ACHN (cell line): Measurements from ENCODE around the gene XYLB.
"Not testable (repeated sequence)": the region's sequence is repeated elsewhere in the genome, so short reads cannot be mapped to it uniquely, and the experiment has no call there.

ENCODE experiments used
- DNase-seq: peaks from one replicate; pipeline ENCODE4 v3.0.0-alpha.2; 2015
- in situ Hi-C: cut with HindIII; loops from 2 replicates; pipeline ENCODE4 v1.10.0; 2017; ENCODE audit warnings: low sequenced_read_pairs, low pct_ligation_motif_present, low pct_unique_long_range_greater_than_20kb

Gene XYLB

GRCh38 chr3:38346587-38347410 is at the start of gene XYLB:
Gene XYLB (plus strand): TSS chr3:38346785. CDS start chr3:38346869, 84 bp downstream.
- peak; percentile 80 for DNase-seq
- in situ Hi-C loops: no loop called here

- DNase-seq, in situ Hi-C loops: not testable (repeated sequence)
These were observed 49.5 kb upstream of the XYLB start for GRCh38 chr3:38297053-38297452.

GRCh38 chr3:38297537-38297936 is 49.0 kb upstream of the XYLB start:
- in situ Hi-C loops: no loop called here

GRCh38 chr3:38297947-38298711 is 48.5 kb upstream of the XYLB start:
- peak; percentile 30 for DNase-seq
- in situ Hi-C loops: no loop called here

More at GRCh38 chr3:38297537-38297936, 49.0 kb upstream of the XYLB start:
- DNase-seq: no peak

GRCh38 chr3:38306941-38307340 is 39.6 kb upstream of the XYLB start:
- in situ Hi-C loops: no loop called here
- no peak for DNase-seq

GRCh38 chr3:38307599-38307998 is 39.0 kb upstream of the XYLB start:
- in situ Hi-C loops: no loop called here

GRCh38 chr3:38308456-38308855 is 38.1 kb upstream of the XYLB start:
- DNase-seq: no peak
- in situ Hi-C loops: no loop called here

More at GRCh38 chr3:38307599-38307998, 39.0 kb upstream of the XYLB start:
- DNase-seq: no peak

- in situ Hi-C loops: no loop called here
- no peak for DNase-seq
These were observed 35.1 kb upstream of the XYLB start for GRCh38 chr3:38311476-38311875.

- DNase-seq: no peak
- in situ Hi-C loops: no loop called here
These were observed 34.6 kb upstream of the XYLB start for GRCh38 chr3:38311941-38312340.

- in situ Hi-C loops: no loop called here
- DNase-seq: no peak
These were observed 34.2 kb upstream of the XYLB start for GRCh38 chr3:38312356-38312755.

GRCh38 chr3:38313263-38313662 is 33.3 kb upstream of the XYLB start:
- in situ Hi-C loops: no loop called here
- DNase-seq: no peak

GRCh38 chr3:38313695-38314094 is 32.9 kb upstream of the XYLB start:
- no peak for DNase-seq
- in situ Hi-C loops: no loop called here

GRCh38 chr3:38314112-38314763 is 32.3 kb upstream of the XYLB start:
- in situ Hi-C loops: no loop called here
- DNase-seq: no peak

GRCh38 chr3:38314764-38315487 is 31.7 kb upstream of the XYLB start:
- in situ Hi-C loops: no loop called here
- no peak for DNase-seq

GRCh38 chr3:38315488-38316230 is 30.9 kb upstream of the XYLB start:
- no peak for DNase-seq
- in situ Hi-C loops: no loop called here

- no peak for DNase-seq
- in situ Hi-C loops: no loop called here
These were observed 30.0 kb upstream of the XYLB start for GRCh38 chr3:38316356-38317191.

- in situ Hi-C loops: no loop called here
- no peak for DNase-seq
These were observed 29.3 kb upstream of the XYLB start for GRCh38 chr3:38317192-38317759.
